ENCODE results near the gene CLDN4. TPM values are rescaled to one million over a fixed set of nuclear protein-coding genes. Genes with fewer than 3 reads are reported as not detected.

The CLDN4 gene
- total RNA-seq, 1 experiment from 2014 or later: 0.11 TPM

DNA sequence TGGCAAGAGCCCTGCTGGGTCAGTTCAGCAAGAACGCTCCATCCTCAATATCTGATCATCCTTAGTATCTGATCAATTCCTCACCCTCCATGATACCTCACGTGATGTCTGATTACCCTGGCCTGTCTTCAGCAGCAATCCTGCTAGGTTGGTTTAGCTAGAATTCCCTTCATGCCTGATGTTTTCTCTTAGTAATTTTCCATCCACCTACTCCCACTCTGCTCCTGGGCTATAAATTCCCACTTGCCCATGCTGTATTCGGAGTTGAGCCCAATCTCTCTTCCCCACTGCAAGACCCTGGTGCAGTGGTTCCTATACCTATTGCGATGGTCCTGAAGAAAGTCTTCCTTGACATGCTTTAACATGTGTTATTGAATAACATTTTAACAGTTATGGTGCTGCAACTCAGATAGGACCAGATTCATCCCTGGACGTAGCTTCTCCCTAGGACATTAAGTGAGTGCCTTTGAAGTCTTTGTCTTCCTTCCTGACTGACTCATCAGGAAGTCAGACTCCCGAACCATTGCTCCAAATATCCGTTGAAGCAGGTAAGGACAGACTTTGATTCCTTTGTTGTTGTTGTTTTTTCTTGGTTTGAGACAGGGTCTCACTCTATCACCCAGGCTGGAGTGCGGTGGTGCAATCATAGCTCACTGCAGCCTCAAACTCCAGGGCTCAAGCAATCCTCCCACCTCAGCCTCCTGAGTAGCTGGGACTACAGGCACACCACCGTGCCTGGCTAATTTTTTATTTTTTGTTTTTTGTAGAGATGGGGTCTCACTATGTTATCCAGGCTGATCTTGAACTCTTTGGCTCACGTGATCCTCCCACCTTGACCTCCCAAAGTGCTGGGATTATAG, 31.3 kb upstream of the CLDN4 start:
- Histone ChIP-seq H3K27me3 (replicated peaks; ENCODE audit: insufficient read depth, low read depth, low read length, poor library complexity) (no peaks in the 10 kb centered on the region), H3K9me3 (ENCODE audit: low read depth, low read length, poor library complexity, severe bottlenecking) (no peaks in the 10 kb centered on the region), H3K36me3 (ENCODE audit: insufficient read depth, low read length, poor library complexity, severe bottlenecking) (no peaks in the 10 kb centered on the region), H3K4me3 (ENCODE audit: low read depth, low read length, poor library complexity, severe bottlenecking) (no peak overlapping the region), H3K27ac (ENCODE audit: low read depth, low read length, poor library complexity, severe bottlenecking) (no peak overlapping the region), H3K4me1 (ENCODE audit: insufficient read depth, low read length, poor library complexity, severe bottlenecking) (no peaks in the 10 kb centered on the region)
- no peak for DNase-seq (ENCODE audit: low spot score)
- CTCF ChIA-PET: interaction anchor here (0.6 kb wide), 1 partner anchor 54 kb away, joined by 3 read pairs; no protein-coding TSS in a partner anchor
- no TSS peak for BruUV-seq (replicated peaks)
- POLR2A ChIA-PET (ENCODE audit: low non-redundant PET): no interaction called here
- TF ChIP-seq, protein P1, sequence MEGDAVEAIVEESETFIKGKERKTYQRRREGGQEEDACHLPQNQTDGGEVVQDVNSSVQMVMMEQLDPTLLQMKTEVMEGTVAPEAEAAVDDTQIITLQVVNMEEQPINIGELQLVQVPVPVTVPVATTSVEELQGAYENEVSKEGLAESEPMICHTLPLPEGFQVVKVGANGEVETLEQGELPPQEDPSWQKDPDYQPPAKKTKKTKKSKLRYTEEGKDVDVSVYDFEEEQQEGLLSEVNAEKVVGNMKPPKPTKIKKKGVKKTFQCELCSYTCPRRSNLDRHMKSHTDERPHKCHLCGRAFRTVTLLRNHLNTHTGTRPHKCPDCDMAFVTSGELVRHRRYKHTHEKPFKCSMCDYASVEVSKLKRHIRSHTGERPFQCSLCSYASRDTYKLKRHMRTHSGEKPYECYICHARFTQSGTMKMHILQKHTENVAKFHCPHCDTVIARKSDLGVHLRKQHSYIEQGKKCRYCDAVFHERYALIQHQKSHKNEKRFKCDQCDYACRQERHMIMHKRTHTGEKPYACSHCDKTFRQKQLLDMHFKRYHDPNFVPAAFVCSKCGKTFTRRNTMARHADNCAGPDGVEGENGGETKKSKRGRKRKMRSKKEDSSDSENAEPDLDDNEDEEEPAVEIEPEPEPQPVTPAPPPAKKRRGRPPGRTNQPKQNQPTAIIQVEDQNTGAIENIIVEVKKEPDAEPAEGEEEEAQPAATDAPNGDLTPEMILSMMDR (conservative IDR thresholded peaks at IDR 0.05; ENCODE audit: low read depth, low read length): no peak
- no peak for TF ChIP-seq EZH2 (IDR thresholded peaks at IDR 0.05; ENCODE audit: borderline replicate concordance, low read depth, low read length, poor library complexity, severe bottlenecking)
- intact Hi-C loops (cut with micrococcal nuclease; ENCODE audit: unreplicated experiment): no loop called here

DNA sequence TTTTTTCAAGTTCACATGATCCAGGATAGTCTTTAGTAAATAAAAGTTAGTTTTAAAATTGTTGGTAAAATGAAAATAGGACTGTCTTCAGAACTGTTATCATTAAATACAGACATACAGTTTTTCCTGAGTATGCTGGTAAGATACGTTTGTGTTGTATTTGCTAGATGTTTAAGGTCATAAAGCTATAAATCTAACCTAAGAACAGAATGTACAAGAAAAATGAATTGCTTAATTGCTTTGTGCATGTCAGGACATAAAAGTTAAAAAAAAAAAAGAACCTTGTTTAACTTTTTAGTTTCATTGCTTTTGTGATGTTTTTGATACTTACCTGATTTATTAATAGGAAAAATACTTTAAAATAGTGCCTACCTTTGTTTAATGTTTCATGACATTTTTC, 29.2 kb upstream of the CLDN4 start:
- Histone ChIP-seq H3K4me3 (ENCODE audit: low read depth, low read length, poor library complexity, severe bottlenecking) (no peak overlapping the region), H3K27ac (ENCODE audit: low read depth, low read length, poor library complexity, severe bottlenecking) (no peak overlapping the region), H3K4me1 (ENCODE audit: insufficient read depth, low read length, poor library complexity, severe bottlenecking) (no peaks in the 10 kb centered on the region), H3K9me3 (ENCODE audit: low read depth, low read length, poor library complexity, severe bottlenecking) (no peaks in the 10 kb centered on the region), H3K36me3 (ENCODE audit: insufficient read depth, low read length, poor library complexity, severe bottlenecking) (no peaks in the 10 kb centered on the region), H3K27me3 (replicated peaks; ENCODE audit: insufficient read depth, low read depth, low read length, poor library complexity) (no peaks in the 10 kb centered on the region)
- no TSS peak for BruUV-seq (replicated peaks)
- CTCF ChIA-PET: no interaction called here
- POLR2A ChIA-PET (ENCODE audit: low non-redundant PET): no interaction called here
- intact Hi-C loops (cut with micrococcal nuclease; ENCODE audit: unreplicated experiment): no loop called here
- no peak for DNase-seq (ENCODE audit: low spot score)
- TF ChIP-seq, protein P1 (conservative IDR thresholded peaks at IDR 0.05; ENCODE audit: low read depth, low read length): no peak
- no peak for TF ChIP-seq EZH2 (IDR thresholded peaks at IDR 0.05; ENCODE audit: borderline replicate concordance, low read depth, low read length, poor library complexity, severe bottlenecking)

- no peaks in the 10 kb centered on the region for H3K9me3 ChIP-seq (ENCODE audit: low read depth, low read length, poor library complexity, severe bottlenecking)
- no peaks in the 10 kb centered on the region for H3K27me3 ChIP-seq (replicated peaks; ENCODE audit: insufficient read depth, low read depth, low read length, poor library complexity)
- intact Hi-C loops (cut with micrococcal nuclease; ENCODE audit: unreplicated experiment): no loop called here
- ChIA-PET POLR2A (ENCODE audit: low non-redundant PET) (no interaction called here), CTCF (no interaction called here)
- BruUV-seq (replicated peaks): no TSS peak
- no peak overlapping the region for H3K27ac ChIP-seq (ENCODE audit: low read depth, low read length, poor library complexity, severe bottlenecking)
- no peak for TF ChIP-seq EZH2 (IDR thresholded peaks at IDR 0.05; ENCODE audit: borderline replicate concordance, low read depth, low read length, poor library complexity, severe bottlenecking)
- TF ChIP-seq, protein P1 (conservative IDR thresholded peaks at IDR 0.05; ENCODE audit: low read depth, low read length): no peak
- no peak for DNase-seq (ENCODE audit: low spot score)
- H3K36me3 ChIP-seq (ENCODE audit: insufficient read depth, low read length, poor library complexity, severe bottlenecking): no peaks in the 10 kb centered on the region
- no peak overlapping the region for H3K4me3 ChIP-seq (ENCODE audit: low read depth, low read length, poor library complexity, severe bottlenecking)
- H3K4me1 ChIP-seq (ENCODE audit: insufficient read depth, low read length, poor library complexity, severe bottlenecking): no peaks in the 10 kb centered on the region
Observed at GRCh38 chr7:73802459-73802858, 28.3 kb upstream of the CLDN4 start.

All from A673 (cell line).